ENCODE results near the gene TMEM63B. TPM values are rescaled to one million over a fixed set of nuclear protein-coding genes. Genes with fewer than 3 reads are reported as not detected.

The TMEM63B gene
- polyA plus RNA-seq, 1 donor from 2014 or later = 2.8 TPM

DNA sequence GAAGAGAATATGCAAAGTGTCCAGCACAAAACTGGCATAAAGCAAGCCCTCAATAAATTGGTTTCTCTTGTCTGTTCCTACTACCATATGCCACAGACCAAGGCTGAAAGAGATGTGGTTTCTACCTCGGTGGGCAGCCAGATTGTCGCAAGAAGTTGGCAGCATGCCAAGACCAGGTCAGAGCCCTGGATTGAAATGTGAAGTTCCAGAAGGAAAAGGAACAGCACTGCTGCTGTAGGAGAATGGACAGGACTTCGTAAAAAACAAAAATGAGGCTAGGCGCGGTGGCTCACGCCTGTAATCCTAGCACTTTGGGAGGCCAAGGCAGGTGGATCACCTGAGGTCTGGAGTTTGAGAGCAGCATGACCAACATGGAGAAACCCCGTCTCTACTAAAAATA, 22.2 kb upstream of the TMEM63B start:
- no peak overlapping the region for H3K4me3 Mint-ChIP-seq
- no peaks in the 10 kb centered on the region for H3K27me3 Mint-ChIP-seq
- H3K27ac Mint-ChIP-seq = no peak overlapping the region
- no peaks in the 10 kb centered on the region for H3K9me3 Mint-ChIP-seq
- H3K4me1 Mint-ChIP-seq = peaks cover 0 to 6% (median 4%) of the 10 kb centered on the region in 3 donors
- peaks cover 2% of the 10 kb centered on the region for H3K36me3 Mint-ChIP-seq

GRCh38 chr6:44105993-44106740, 21.2 kb upstream of the TMEM63B start:
- H3K4me3 Mint-ChIP-seq = no peak overlapping the region
- H3K27me3 Mint-ChIP-seq = no peaks in the 10 kb centered on the region
- H3K4me1 Mint-ChIP-seq = peaks cover 0 to 6% (median 4%) of the 10 kb centered on the region in 3 donors
- peaks cover 2% of the 10 kb centered on the region for H3K36me3 Mint-ChIP-seq
- H3K9me3 Mint-ChIP-seq = no peaks in the 10 kb centered on the region
- peak overlapping the region in 1 of 3 donors; percentile 59 for H3K27ac Mint-ChIP-seq

DNA sequence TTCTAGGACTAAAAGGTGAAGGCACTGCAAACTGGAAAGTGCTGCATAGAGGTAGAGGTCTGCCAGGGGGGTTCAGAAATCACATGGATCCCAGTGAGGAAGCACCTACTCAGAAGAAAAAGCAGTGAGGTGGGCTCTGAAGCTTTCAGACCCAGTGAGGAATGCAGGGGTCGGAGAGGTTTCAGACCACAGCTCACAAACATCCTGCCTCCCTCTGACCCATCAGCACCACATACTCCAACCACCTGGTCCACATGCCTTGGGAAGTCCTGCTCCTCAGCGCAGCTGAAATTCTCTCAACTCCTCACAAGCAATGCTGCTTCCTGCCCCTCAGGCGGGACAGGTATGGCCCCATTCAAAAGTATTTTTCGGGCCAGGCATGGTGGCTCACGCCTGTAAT, 20.3 kb upstream of the TMEM63B start:
- peaks cover 2% of the 10 kb centered on the region for H3K36me3 Mint-ChIP-seq
- no peak overlapping the region for H3K4me3 Mint-ChIP-seq
- H3K27ac Mint-ChIP-seq = no peak overlapping the region
- H3K9me3 Mint-ChIP-seq = no peaks in the 10 kb centered on the region
- peaks cover 4 to 7% (median 6%) of the 10 kb centered on the region in 3 donors for H3K4me1 Mint-ChIP-seq
- H3K27me3 Mint-ChIP-seq = no peaks in the 10 kb centered on the region

DNA sequence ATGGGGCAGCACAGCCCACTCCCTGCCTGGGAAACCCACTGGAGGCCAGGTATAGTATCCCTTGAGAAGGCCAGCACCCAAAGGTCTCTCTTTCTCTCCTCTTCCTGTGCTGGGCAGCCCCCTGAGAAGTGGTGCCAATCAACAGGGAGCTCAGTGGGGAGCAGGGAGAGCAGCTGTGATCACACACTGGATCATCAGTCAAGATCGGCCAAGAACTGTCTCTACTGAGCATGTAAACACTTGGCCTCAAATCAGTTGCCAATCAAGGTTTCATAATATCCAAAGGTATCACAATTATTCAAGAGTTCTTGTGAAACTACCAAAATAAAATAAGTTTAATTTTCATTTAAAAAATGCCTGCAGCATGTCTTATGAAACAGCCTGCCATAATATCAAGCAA, 18.9 kb upstream of the TMEM63B start:
- Mint-ChIP-seq H3K4me1 (peaks cover 4 to 10% (median 4%) of the 10 kb centered on the region in 3 donors), H3K27ac (no peak overlapping the region), H3K36me3 (no peaks in the 10 kb centered on the region), H3K4me3 (no peak overlapping the region), H3K9me3 (no peaks in the 10 kb centered on the region), H3K27me3 (no peaks in the 10 kb centered on the region)

GRCh38 chr6:44109212-44109611, 18.1 kb upstream of the TMEM63B start:
- H3K4me1 Mint-ChIP-seq = peaks cover 4 to 10% (median 4%) of the 10 kb centered on the region in 3 donors
- no peaks in the 10 kb centered on the region for H3K27me3 Mint-ChIP-seq
- no peak overlapping the region for H3K4me3 Mint-ChIP-seq
- H3K36me3 Mint-ChIP-seq = no peaks in the 10 kb centered on the region
- no peak overlapping the region for H3K27ac Mint-ChIP-seq
- no peaks in the 10 kb centered on the region for H3K9me3 Mint-ChIP-seq

DNA sequence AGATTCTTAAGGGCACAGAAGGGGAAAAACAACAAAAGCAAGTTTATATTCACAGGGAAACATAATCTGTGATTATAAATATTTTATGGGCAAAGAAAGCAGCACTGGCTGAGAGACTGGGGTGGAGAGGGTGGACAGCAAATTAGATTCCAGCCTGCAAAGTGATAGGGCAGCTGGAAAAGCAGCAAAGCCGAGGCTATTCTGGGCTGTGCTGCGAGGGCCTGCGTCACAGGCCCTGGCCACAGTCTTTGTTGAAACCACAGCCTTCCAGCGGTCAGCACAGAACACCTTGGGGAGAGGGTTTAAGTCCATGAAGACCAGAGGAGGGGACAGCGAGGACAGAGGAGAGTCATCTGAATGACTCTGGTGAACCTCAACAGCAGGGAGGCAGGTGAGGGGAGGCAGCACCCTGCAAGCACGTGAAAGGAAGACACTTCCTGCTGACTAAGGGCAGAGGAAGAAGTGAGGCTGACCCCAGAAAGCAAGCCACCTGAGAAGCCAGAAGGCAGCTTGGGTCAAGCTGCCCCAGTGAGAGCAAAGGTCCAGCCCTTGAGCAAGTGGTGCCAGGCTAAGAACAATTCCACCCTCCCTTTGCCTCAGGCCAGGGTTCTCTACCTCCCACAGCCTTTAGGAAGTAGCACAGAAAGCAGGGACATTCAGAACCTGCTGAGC, 17.2 kb upstream of the TMEM63B start:
- H3K4me3 Mint-ChIP-seq = no peak overlapping the region
- no peaks in the 10 kb centered on the region for H3K27me3 Mint-ChIP-seq
- peak overlapping the region in 1 of 3 donors; percentile 11 for H3K27ac Mint-ChIP-seq
- no peaks in the 10 kb centered on the region for H3K36me3 Mint-ChIP-seq
- no peaks in the 10 kb centered on the region for H3K9me3 Mint-ChIP-seq
- peaks cover 4 to 10% (median 4%) of the 10 kb centered on the region in 3 donors for H3K4me1 Mint-ChIP-seq

DNA sequence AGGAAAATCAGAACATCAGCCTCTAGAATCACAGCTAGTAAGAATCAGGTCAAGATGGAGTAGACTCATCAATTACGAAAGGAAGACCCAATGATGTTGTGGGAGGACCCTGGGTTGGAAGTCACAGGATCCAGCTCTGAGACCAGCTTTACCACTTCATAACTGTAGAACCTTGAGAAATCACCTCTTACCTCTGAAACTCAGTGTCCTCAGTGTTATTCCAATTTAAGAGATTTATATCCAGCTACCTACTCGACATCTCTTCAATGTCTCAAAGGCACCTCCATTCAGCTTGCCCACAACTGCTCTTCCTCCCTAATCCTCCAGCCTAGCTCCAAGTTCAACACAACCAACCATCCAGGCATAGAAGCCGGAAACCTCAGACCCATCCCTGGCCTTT, 16.4 kb upstream of the TMEM63B start:
- no peaks in the 10 kb centered on the region for H3K36me3 Mint-ChIP-seq
- peak overlapping the region in 2 of 3 donors; percentile 33 to 63 for H3K27ac Mint-ChIP-seq
- H3K27me3 Mint-ChIP-seq = no peaks in the 10 kb centered on the region
- no peaks in the 10 kb centered on the region for H3K9me3 Mint-ChIP-seq
- H3K4me3 Mint-ChIP-seq = no peak overlapping the region
- peaks cover 3 to 12% (median 4%) of the 10 kb centered on the region in 3 donors for H3K4me1 Mint-ChIP-seq

GRCh38 chr6:44111434-44112417, 15.6 kb upstream of the TMEM63B start:
- Mint-ChIP-seq H3K4me1 (peaks cover 1 to 12% (median 5%) of the 10 kb centered on the region in 3 donors), H3K36me3 (peaks cover 2% of the 10 kb centered on the region), H3K27me3 (no peaks in the 10 kb centered on the region), H3K4me3 (no peak overlapping the region), H3K9me3 (no peaks in the 10 kb centered on the region), H3K27ac (peak overlapping the region in 2 of 3 donors; percentile 33 to 63)

DNA sequence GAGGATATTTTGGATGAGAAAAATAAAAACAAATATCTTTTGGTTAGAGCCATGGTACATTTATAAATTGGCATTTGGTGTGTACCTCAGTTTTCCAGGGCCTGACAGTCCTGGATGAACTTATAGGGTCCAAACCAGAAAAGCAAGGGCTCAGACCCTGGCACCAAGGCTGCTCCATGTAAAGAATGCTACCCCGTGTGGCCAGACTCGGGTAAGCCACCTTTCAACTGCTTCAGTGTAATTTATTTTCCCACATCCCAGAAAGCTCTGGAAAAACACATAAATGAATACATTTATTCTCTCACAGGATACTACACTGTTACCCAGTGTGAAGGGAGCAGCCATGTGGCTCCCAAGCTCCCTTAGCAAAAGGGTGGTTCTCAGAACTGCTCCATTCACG, 13.9 kb upstream of the TMEM63B start:
- peaks cover 1 to 17% (median 13%) of the 10 kb centered on the region in 3 donors for H3K4me1 Mint-ChIP-seq
- peaks cover 2% of the 10 kb centered on the region for H3K36me3 Mint-ChIP-seq
- H3K9me3 Mint-ChIP-seq = no peaks in the 10 kb centered on the region
- H3K4me3 Mint-ChIP-seq = no peak overlapping the region
- no peaks in the 10 kb centered on the region for H3K27me3 Mint-ChIP-seq
- H3K27ac Mint-ChIP-seq = no peak overlapping the region

- H3K4me3 Mint-ChIP-seq = no peak overlapping the region
- H3K4me1 Mint-ChIP-seq = peaks cover 10 to 29% (median 24%) of the 10 kb centered on the region in 3 donors
- no peaks in the 10 kb centered on the region for H3K9me3 Mint-ChIP-seq
- H3K27ac Mint-ChIP-seq = no peak overlapping the region
- H3K36me3 Mint-ChIP-seq = peaks cover 2% of the 10 kb centered on the region
- no peaks in the 10 kb centered on the region for H3K27me3 Mint-ChIP-seq
Measured at GRCh38 chr6:44115866-44116265, 11.5 kb upstream of the TMEM63B start.

DNA sequence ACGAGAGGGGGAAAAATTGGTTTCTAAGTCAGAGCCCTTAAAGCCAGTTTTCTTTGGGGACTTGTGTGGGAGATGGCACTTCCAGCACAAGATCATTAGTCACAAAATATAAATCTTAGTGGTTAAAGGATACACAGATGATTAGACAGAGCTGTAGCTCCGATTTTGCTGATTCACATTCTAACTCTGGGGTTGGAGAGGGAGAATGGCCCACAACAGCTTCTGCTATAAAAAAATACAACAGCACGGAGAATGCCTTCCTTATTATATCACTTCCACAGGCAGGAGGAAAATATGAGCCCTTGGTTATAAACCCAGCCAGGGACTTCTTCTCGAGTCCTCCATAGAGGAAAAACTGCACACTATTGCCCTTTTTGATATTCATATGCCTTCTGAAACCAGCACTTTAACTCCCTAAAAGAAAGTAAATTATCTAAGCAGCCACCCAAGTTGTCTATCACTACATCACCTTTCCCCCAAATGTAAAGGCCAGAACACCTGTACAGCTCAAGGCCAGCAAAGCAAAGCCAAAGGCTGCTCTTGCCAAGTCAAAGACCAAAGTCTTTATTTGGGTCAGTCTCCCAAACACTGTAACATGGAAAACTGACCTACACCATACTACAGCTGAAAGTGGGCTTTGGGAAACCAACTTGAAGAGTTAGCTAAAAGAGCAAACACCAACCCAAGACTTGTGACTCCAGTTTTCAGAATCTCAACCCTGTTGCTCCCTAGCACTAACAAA, 10.5 kb upstream of the TMEM63B start:
- Mint-ChIP-seq H3K36me3 (peaks cover 2% of the 10 kb centered on the region), H3K4me3 (no peak overlapping the region), H3K27ac (peak overlapping the region; percentile 13 to 54 (median 18)), H3K4me1 (peaks cover 11 to 28% (median 26%) of the 10 kb centered on the region in 3 donors), H3K9me3 (no peaks in the 10 kb centered on the region), H3K27me3 (no peaks in the 10 kb centered on the region)

DNA sequence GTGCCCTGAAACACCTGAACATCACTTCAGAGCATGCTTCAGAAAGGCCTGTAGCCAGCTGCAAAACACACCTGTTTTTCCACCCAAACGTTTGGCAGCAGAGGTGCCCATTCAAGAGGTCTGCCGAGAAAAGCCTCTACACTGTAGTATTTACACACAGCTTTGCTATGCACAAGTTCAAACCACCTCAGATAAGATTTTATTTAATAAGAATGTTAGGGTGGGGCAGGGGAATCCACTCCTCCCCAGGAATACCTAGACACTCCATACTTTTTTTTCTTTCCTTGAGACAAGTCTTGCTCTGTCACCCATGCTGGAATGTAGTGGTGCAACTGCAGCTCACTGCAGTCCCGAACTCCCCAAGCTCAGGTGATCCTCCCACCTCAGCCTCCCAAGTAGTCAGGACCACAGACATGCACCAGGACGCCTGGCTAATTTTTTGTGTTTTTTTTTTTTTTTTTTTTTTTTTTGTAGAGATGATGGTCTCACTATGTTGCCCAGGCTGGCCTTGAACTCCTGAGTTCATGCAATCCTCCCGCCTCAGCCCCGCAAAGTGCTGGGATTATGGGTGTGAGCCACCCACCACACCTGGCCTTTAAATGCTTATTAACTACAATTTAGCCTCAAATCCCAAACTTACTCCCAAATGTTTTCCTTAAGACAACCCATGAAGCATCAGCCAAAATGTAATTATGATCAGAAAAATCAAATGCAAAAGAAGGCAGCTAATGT, 9.8 kb upstream of the TMEM63B start:
- H3K4me3 Mint-ChIP-seq = no peak overlapping the region
- no peaks in the 10 kb centered on the region for H3K9me3 Mint-ChIP-seq
- H3K4me1 Mint-ChIP-seq = peaks cover 13 to 29% (median 26%) of the 10 kb centered on the region in 3 donors
- H3K27ac Mint-ChIP-seq = peak overlapping the region in 1 of 3 donors; percentile 16
- H3K27me3 Mint-ChIP-seq = no peaks in the 10 kb centered on the region
- H3K36me3 Mint-ChIP-seq = peaks cover 2% of the 10 kb centered on the region

- peaks cover 33 to 51% (median 46%) of the 10 kb centered on the region in 3 donors for H3K4me1 Mint-ChIP-seq
- no peak overlapping the region for H3K4me3 Mint-ChIP-seq
- H3K9me3 Mint-ChIP-seq = no peaks in the 10 kb centered on the region
- no peaks in the 10 kb centered on the region for H3K27me3 Mint-ChIP-seq
- peaks cover 2% of the 10 kb centered on the region for H3K36me3 Mint-ChIP-seq
- peak overlapping the region in 2 of 3 donors; percentile 9 to 64 for H3K27ac Mint-ChIP-seq
Measured at GRCh38 chr6:44119704-44120262, 7.6 kb upstream of the TMEM63B start.

Measured in IgD-negative memory B cell (primary cell).